SK-N-SH (cell line): ENCODE data around the gene THBD. TPM values are rescaled to one million over a fixed set of nuclear protein-coding genes. Genes with fewer than 3 reads are reported as not detected.

Experiments
- CTCF ChIA-PET: fragments of 300-600, 350-600 bp; formaldehyde crosslinking; extraction: SDS; loops from one replicate; lab custom pipeline; 2021; lab: Yijun Ruan, JAX
- POLR2A ChIA-PET: fragments of 350-600 bp; sonication (Branson Sonifier 250); formaldehyde crosslinking; extraction: SDS; loops from one replicate; lab custom pipeline; 2020; ENCODE audit warnings: antibody characterized with exemption, inconsistent platforms; lab: Yijun Ruan, JAX
- DNase-seq: peaks from one replicate; pipeline ENCODE4 v3.0.0; 2012
- H2AFZ ChIP-seq: fragments of 200-600 bp; sonication (generic); 2 replicates; pipeline ENCODE4 v1.8.1; 2016; ENCODE audit warnings: antibody characterized with exemption, mild to moderate bottlenecking, low read depth
- H3F3A ChIP-seq: fragments of 200-600 bp; sonication (generic); replicated peaks from 2 replicates; pipeline ENCODE3; 2016; ENCODE audit warnings: antibody characterized with exemption, mild to moderate bottlenecking; ENCODE audit not compliant: insufficient read depth
- H3K27ac ChIP-seq, 2 experiments: fragments of 200-500 bp in 1 of 2; fragments of 200-600 bp in 1 of 2; sonication (Bioruptor generic) in 1 of 2; sonication (generic), shearing (Covaris generic) in 1 of 2; 2 replicates each; pipeline versions ENCODE4 v1.5.1 to v1.6.1; 2014 to 2016; ENCODE audit warnings: low read depth in 2 of 2, inconsistent platforms in 1 of 2, low read length in 1 of 2, mild to moderate bottlenecking in 1 of 2, mixed read lengths in 1 of 2
- H3K27me3 ChIP-seq: fragments of 200-600 bp; sonication (generic), shearing (Covaris generic); 2 replicates; pipeline ENCODE4 v1.6.1; 2016; ENCODE audit warnings: mixed run types; ENCODE audit not compliant: insufficient read depth
- H3K36me3 ChIP-seq, 2 experiments: fragments of 200-500 bp in 1 of 2; fragments of 200-600 bp in 1 of 2; sonication (Bioruptor generic) in 1 of 2; sonication (generic) in 1 of 2; replicated peaks in 1 of 2; 2 replicates each; pipeline versions ENCODE3 to v1.5.1; 2014 to 2016; ENCODE audit warnings: low read length in 1 of 2, mild to moderate bottlenecking in 1 of 2; ENCODE audit not compliant: insufficient read depth in 2 of 2, control insufficient read depth in 1 of 2
- H3K4me1 ChIP-seq, 2 experiments: fragments of 200-500 bp in 1 of 2; fragments of 200-600 bp in 1 of 2; sonication (Bioruptor generic) in 1 of 2; sonication (generic), shearing (Covaris generic) in 1 of 2; 2 replicates each; pipeline versions ENCODE4 v1.5.1 to v1.6.1; 2014 to 2016; ENCODE audit warnings: low read depth in 1 of 2, low read length in 1 of 2, mixed run types in 1 of 2; ENCODE audit not compliant: insufficient read depth in 2 of 2, control insufficient read depth in 1 of 2
- H3K4me2 ChIP-seq: fragments of 200-600 bp; sonication (generic), shearing (Covaris generic); 2 replicates; pipeline ENCODE4 v1.6.1; 2017; ENCODE audit warnings: mixed run types
- H3K4me3 ChIP-seq, 2 experiments: fragments of 200-500 bp in 1 of 2; fragments of 200-600 bp in 1 of 2; sonication (Bioruptor generic) in 1 of 2; sonication (generic), shearing (Covaris generic) in 1 of 2; 2 replicates each; pipeline versions ENCODE4 v1.5.1 to v1.8.1; 2014 to 2016; ENCODE audit warnings: low read depth in 2 of 2, inconsistent platforms in 1 of 2, low read length in 1 of 2, mild to moderate bottlenecking in 1 of 2, mixed read lengths in 1 of 2, moderate library complexity in 1 of 2
- H3K79me2 ChIP-seq: fragments of 200-600 bp; sonication (generic); 2 replicates; pipeline ENCODE4 v1.8.1; 2017; ENCODE audit warnings: mild to moderate bottlenecking; ENCODE audit not compliant: insufficient read depth
- H3K9ac ChIP-seq: fragments of 200-600 bp; sonication (generic); 2 replicates; pipeline ENCODE4 v1.6.1; 2017; ENCODE audit warnings: mixed run types
- H3K9me2 ChIP-seq: fragments of 200-600 bp; sonication (generic); 2 replicates; pipeline ENCODE4 v1.6.1; 2017; ENCODE audit warnings: mixed run types
- H3K9me3 ChIP-seq: fragments of 200-600 bp; sonication (generic); 2 replicates; pipeline ENCODE4 v1.6.1; 2017; ENCODE audit warnings: mixed run types, mild to moderate bottlenecking, moderate library complexity
- H4K20me1 ChIP-seq: fragments of 200-600 bp; sonication (generic); 2 replicates; pipeline ENCODE4 v1.6.1; 2017; ENCODE audit warnings: mild to moderate bottlenecking, mixed run types; ENCODE audit not compliant: insufficient read depth
- EZH2phosphoT487 ChIP-seq: fragments of 200-600 bp; sonication (generic); IDR thresholded peaks from 2 replicates; pipeline ENCODE4 v1.6.1; 2017; ENCODE audit warnings: low read depth, mixed run types, mild to moderate bottlenecking, antibody characterized with exemption, moderate library complexity, borderline replicate concordance
- FOXM1 ChIP-seq: IDR thresholded peaks from 2 replicates; pipeline ENCODE4 v1.4.0; 2012; ENCODE audit warnings: low read depth, mild to moderate bottlenecking
- GATA2 ChIP-seq: sonication (generic); formaldehyde crosslinking; IDR thresholded peaks from 2 replicates; pipeline ENCODE4 v1.5.0; 2020; ENCODE audit warnings: mild to moderate bottlenecking, missing genetic modification reagents
- IRF3 ChIP-seq: fragments of 150-350 bp; IDR thresholded peaks from 2 replicates; pipeline ENCODE4 v1.6.1; 2016; ENCODE audit warnings: mild to moderate bottlenecking, low read depth, low read length
- JUND ChIP-seq: IDR thresholded peaks from 2 replicates; pipeline ENCODE4 v1.4.0; 2012
- MAX ChIP-seq: IDR thresholded peaks from 2 replicates; pipeline ENCODE4 v1.4.0; 2012; ENCODE audit warnings: low read depth
- MEF2A ChIP-seq: IDR thresholded peaks from 2 replicates; pipeline ENCODE4 v1.4.0; 2012; ENCODE audit warnings: low read depth, borderline replicate concordance
- NRF1 ChIP-seq: IDR thresholded peaks from 2 replicates; pipeline ENCODE4 v1.6.1; 2012; ENCODE audit warnings: low read depth, mild to moderate bottlenecking, low read length
- POLR2AphosphoS5 ChIP-seq: IDR thresholded peaks from 2 replicates; pipeline ENCODE4 v1.6.1; 2012; ENCODE audit warnings: low read depth, low read length
- RFX5 ChIP-seq: IDR thresholded peaks from 2 replicates; pipeline ENCODE4 v1.6.1; 2012; ENCODE audit warnings: mild to moderate bottlenecking, improper control_type of control experiment, low read length
- SIN3A ChIP-seq: IDR thresholded peaks from 2 replicates; pipeline ENCODE4 v1.6.1; 2012; ENCODE audit warnings: low read depth, mild to moderate bottlenecking, low read length, moderate library complexity, borderline replicate concordance
- TAF1 ChIP-seq: IDR thresholded peaks from 2 replicates; pipeline ENCODE4 v1.6.1; 2012; ENCODE audit warnings: low read depth, mild to moderate bottlenecking, low read length, moderate library complexity, borderline replicate concordance
- TCF12 ChIP-seq: IDR thresholded peaks from 2 replicates; pipeline ENCODE4 v1.4.0; 2012
- TEAD4 ChIP-seq: IDR thresholded peaks from 2 replicates; pipeline ENCODE4 v1.4.0; 2012; ENCODE audit warnings: mild to moderate bottlenecking, borderline replicate concordance; ENCODE audit not compliant: insufficient read depth
- WGBS: methylation state at CpG from one replicate; pipeline ENCODE4 v1.1.6; 2017; ENCODE audit warnings: low lambda C conversion rate; 5-methylcytosine and 5-hydroxymethylcytosine counted together
- polyA plus RNA-seq, 3 experiments: library from polyadenylated mRNA; depleted of rRNA; stranded (reverse); fragments of >200 nt; gene quantifications; 2 replicates each; pipeline ENCODE4 v1.2.3, GENCODE V29; 2012

THBD gene
- polyA plus RNA-seq, 1 of the 3 experiments (the other 2 are of a cell fraction): 0.33 TPM

GRCh38 chr20:23019403-23019802, 30.1 kb downstream of the THBD start:
- Histone ChIP-seq H3K79me2 (no peaks in the 10 kb centered on the region), H3K4me2 (no peak overlapping the region), H3K27me3 (peaks cover 20% of the 10 kb centered on the region; the same call in 1 of the 2 replicates), H3K4me3 (no peak overlapping the region), H3K27ac (no peak overlapping the region), H3K9me2 (no peaks in the 10 kb centered on the region), H3K9me3 (no peaks in the 10 kb centered on the region), H3K36me3 (no peaks in the 10 kb centered on the region), H4K20me1 (no peaks in the 10 kb centered on the region), H3K9ac (no peak overlapping the region), H3K4me1 (no peaks in the 10 kb centered on the region), H3F3A (no peaks in the 10 kb centered on the region), H2AFZ (no peak overlapping the region)
- CTCF ChIA-PET: no interaction called here
- POLR2A ChIA-PET: no interaction called here
- no peak for TF ChIP-seq EZH2phosphoT487
- TF ChIP-seq NRF1: no peak
- TF ChIP-seq IRF3: no peak
- no peak for TF ChIP-seq TAF1
- no peak for TF ChIP-seq JUND
- no peak for TF ChIP-seq POLR2AphosphoS5
- no peak for TF ChIP-seq MEF2A
- no peak for TF ChIP-seq TCF12
- no peak for TF ChIP-seq FOXM1
- no peak for TF ChIP-seq MAX
- DNase-seq: no peak
- WGBS: 13% methylated on average over 7 of the region's 7 CpGs

GRCh38 chr20:23018941-23019340, 30.5 kb downstream of the THBD start:
- TF ChIP-seq RFX5: no peak
- no peak for TF ChIP-seq SIN3A
- ChIA-PET POLR2A (no interaction called here), CTCF (no interaction called here)
- no peak overlapping the region for H3K4me2 ChIP-seq
- H3K4me3 ChIP-seq: no peak overlapping the region
- H3K9me2 ChIP-seq: no peaks in the 10 kb centered on the region
- no peaks in the 10 kb centered on the region for H4K20me1 ChIP-seq
- H3K9ac ChIP-seq: no peak overlapping the region
- no peaks in the 10 kb centered on the region for H3K4me1 ChIP-seq
- no peaks in the 10 kb centered on the region for H3K79me2 ChIP-seq
- no peak overlapping the region for H2AFZ ChIP-seq
- no peak for DNase-seq
- no peak overlapping the region for H3K27ac ChIP-seq
- H3K9me3 ChIP-seq: no peaks in the 10 kb centered on the region
- peaks cover 20% of the 10 kb centered on the region; the same call in 1 of the 2 replicates for H3K27me3 ChIP-seq
- no peaks in the 10 kb centered on the region for H3K36me3 ChIP-seq
- WGBS: 18% methylated on average over 10 of the region's 11 CpGs
- no peaks in the 10 kb centered on the region for H3F3A ChIP-seq

GRCh38 chr20:23018432-23018831, 31.0 kb downstream of the THBD start:
- POLR2A ChIA-PET: no interaction called here
- Histone ChIP-seq H3K4me1 (no peaks in the 10 kb centered on the region), H4K20me1 (no peaks in the 10 kb centered on the region), H3K79me2 (no peaks in the 10 kb centered on the region), H3F3A (no peaks in the 10 kb centered on the region), H3K27ac (no peak overlapping the region), H3K36me3 (no peaks in the 10 kb centered on the region), H3K4me2 (no peak overlapping the region), H3K9me3 (no peaks in the 10 kb centered on the region), H3K27me3 (peaks cover 20% of the 10 kb centered on the region; the same call in 1 of the 2 replicates), H3K9ac (no peak overlapping the region), H3K4me3 (no peak overlapping the region), H2AFZ (no peak overlapping the region), H3K9me2 (no peaks in the 10 kb centered on the region)
- no peak for DNase-seq
- TF ChIP-seq GATA2 (no peak), MEF2A (no peak), TCF12 (no peak), TEAD4 (no peak)
- CTCF ChIA-PET: no interaction called here
